T-helper 2 cell treated with Interferon-gamma antibody and Interleukin-4, amounts not matched to agents 5 μg/mL and 100 μg/mL, for 36 hours (primary cell): ENCODE results near the gene KRAS.

Source experiments
- DNase-seq: peaks from one replicate; pipeline ENCODE4 v3.0.0; 2021; ENCODE audit warnings: low spot score
- H3K27ac Mint-ChIP-seq: one replicate; pipeline ENCODE4 v1.8.0; 2021; ENCODE audit warnings: mild to moderate bottlenecking, mixed read lengths
- H3K27me3 Mint-ChIP-seq: one replicate; pipeline ENCODE4 v1.8.0; 2021; ENCODE audit warnings: low read depth, mixed read lengths
- H3K36me3 Mint-ChIP-seq: one replicate; pipeline ENCODE4 v1.8.0; 2021; ENCODE audit warnings: low read depth, mixed read lengths
- H3K4me1 Mint-ChIP-seq: one replicate; pipeline ENCODE4 v1.8.0; 2021; ENCODE audit warnings: low read depth, mixed read lengths
- H3K4me3 Mint-ChIP-seq: one replicate; pipeline ENCODE4 v1.8.0; 2022; ENCODE audit warnings: mild to moderate bottlenecking, moderate library complexity, mixed read lengths
- H3K9me3 Mint-ChIP-seq: one replicate; pipeline ENCODE4 v1.8.0; 2021; ENCODE audit warnings: mixed read lengths

Gene KRAS

GRCh38 chr12:25197608-25198007, 53.1 kb downstream of the KRAS start:
- Mint-ChIP-seq H3K4me3 (no peak overlapping the region), H3K36me3 (peaks cover 10% of the 10 kb centered on the region), H3K27ac (no peak overlapping the region), H3K4me1 (peaks cover 16% of the 10 kb centered on the region), H3K27me3 (no peaks in the 10 kb centered on the region), H3K9me3 (no peaks in the 10 kb centered on the region)
- DNase-seq: no peak

- Mint-ChIP-seq H3K36me3 (no peaks in the 10 kb centered on the region), H3K4me3 (peak within 1 kb of the TSS; percentile 99), H3K27ac (peak within 1 kb of the TSS; percentile 93), H3K27me3 (peaks cover 4% of the 10 kb centered on the region), H3K4me1 (peaks cover 16% of the 10 kb centered on the region), H3K9me3 (no peaks in the 10 kb centered on the region)
- peak; percentile 92 for DNase-seq
These were observed 55.4 kb downstream of the KRAS start, which contains the start of the genes DNAI7 and ETFRF1 for GRCh38 chr12:25195056-25195971. Gene DNAI7, minus strand, starts transcription at chr12:25195160. Its CDS starts 82 bp downstream, at chr12:25195078. Gene ETFRF1, plus strand, starts transcription at chr12:25195237. Its CDS starts 8,720 bp downstream, at chr12:25203957.

GRCh38 chr12:25194722-25195055, 56.0 kb downstream of the KRAS start:
- peak overlapping the region; percentile 99 for H3K4me3 Mint-ChIP-seq
- peak overlapping the region; percentile 93 for H3K27ac Mint-ChIP-seq
- DNase-seq: no peak
- H3K9me3 Mint-ChIP-seq: no peaks in the 10 kb centered on the region
- H3K36me3 Mint-ChIP-seq: no peaks in the 10 kb centered on the region
- H3K4me1 Mint-ChIP-seq: peaks cover 16% of the 10 kb centered on the region
- H3K27me3 Mint-ChIP-seq: peaks cover 4% of the 10 kb centered on the region

- no peak for DNase-seq
- peaks cover 4% of the 10 kb centered on the region for H3K27me3 Mint-ChIP-seq
- H3K36me3 Mint-ChIP-seq: no peaks in the 10 kb centered on the region
- no peaks in the 10 kb centered on the region for H3K9me3 Mint-ChIP-seq
- H3K27ac Mint-ChIP-seq: peak overlapping the region; percentile 93
- H3K4me3 Mint-ChIP-seq: peak overlapping the region; percentile 99
- H3K4me1 Mint-ChIP-seq: peaks cover 16% of the 10 kb centered on the region
These were observed 56.5 kb downstream of the KRAS start for GRCh38 chr12:25194214-25194613.

GRCh38 chr12:25190793-25191192, 59.9 kb downstream of the KRAS start:
- DNase-seq: no peak
- H3K36me3 Mint-ChIP-seq: no peaks in the 10 kb centered on the region
- no peaks in the 10 kb centered on the region for H3K9me3 Mint-ChIP-seq
- no peak overlapping the region for H3K27ac Mint-ChIP-seq
- no peak overlapping the region for H3K4me3 Mint-ChIP-seq
- H3K27me3 Mint-ChIP-seq: peaks cover 4% of the 10 kb centered on the region
- H3K4me1 Mint-ChIP-seq: peaks cover 30% of the 10 kb centered on the region

- H3K4me3 Mint-ChIP-seq: no peak overlapping the region
- no peaks in the 10 kb centered on the region for H3K36me3 Mint-ChIP-seq
- no peaks in the 10 kb centered on the region for H3K9me3 Mint-ChIP-seq
- peaks cover 4% of the 10 kb centered on the region for H3K27me3 Mint-ChIP-seq
- H3K4me1 Mint-ChIP-seq: peaks cover 22% of the 10 kb centered on the region
- no peak for DNase-seq
- no peak overlapping the region for H3K27ac Mint-ChIP-seq
These were observed 61.1 kb downstream of the KRAS start for GRCh38 chr12:25189656-25190055.

- Mint-ChIP-seq H3K4me3 (no peak overlapping the region), H3K27ac (no peak overlapping the region), H3K4me1 (peaks cover 16% of the 10 kb centered on the region), H3K36me3 (no peaks in the 10 kb centered on the region), H3K27me3 (peaks cover 10% of the 10 kb centered on the region), H3K9me3 (no peaks in the 10 kb centered on the region)
- no peak for DNase-seq
These were observed 62.9 kb downstream of the KRAS start for GRCh38 chr12:25187781-25188180.

- no peak for DNase-seq
- Mint-ChIP-seq H3K27ac (peak overlapping the region; percentile 27), H3K4me1 (peaks cover 16% of the 10 kb centered on the region), H3K9me3 (no peaks in the 10 kb centered on the region), H3K27me3 (peaks cover 10% of the 10 kb centered on the region), H3K36me3 (no peaks in the 10 kb centered on the region), H3K4me3 (peak overlapping the region; percentile 49)
These were observed 63.8 kb downstream of the KRAS start for GRCh38 chr12:25186788-25187402.

GRCh38 chr12:25186038-25186787, 64.5 kb downstream of the KRAS start:
- H3K9me3 Mint-ChIP-seq: no peaks in the 10 kb centered on the region
- no peaks in the 10 kb centered on the region for H3K36me3 Mint-ChIP-seq
- H3K4me3 Mint-ChIP-seq: peak overlapping the region; percentile 58
- DNase-seq: no peak
- peak overlapping the region; percentile 49 for H3K27ac Mint-ChIP-seq
- H3K4me1 Mint-ChIP-seq: peaks cover 16% of the 10 kb centered on the region
- peaks cover 10% of the 10 kb centered on the region for H3K27me3 Mint-ChIP-seq

GRCh38 chr12:25184132-25184531, 66.6 kb downstream of the KRAS start:
- Mint-ChIP-seq H3K4me1 (peaks cover 16% of the 10 kb centered on the region), H3K27ac (no peak overlapping the region), H3K36me3 (no peaks in the 10 kb centered on the region), H3K9me3 (peaks cover 4% of the 10 kb centered on the region), H3K4me3 (no peak overlapping the region), H3K27me3 (peaks cover 21% of the 10 kb centered on the region)
- no peak for DNase-seq

- DNase-seq: no peak
- Mint-ChIP-seq H3K4me1 (peaks cover 12% of the 10 kb centered on the region), H3K27ac (no peak overlapping the region), H3K36me3 (no peaks in the 10 kb centered on the region), H3K27me3 (peaks cover 21% of the 10 kb centered on the region), H3K9me3 (peaks cover 4% of the 10 kb centered on the region), H3K4me3 (no peak overlapping the region)
These were observed 68.0 kb downstream of the KRAS start for GRCh38 chr12:25182765-25183164.

GRCh38 chr12:25162866-25163265, 87.9 kb downstream of the KRAS start:
- Mint-ChIP-seq H3K4me3 (no peak overlapping the region), H3K36me3 (no peaks in the 10 kb centered on the region), H3K9me3 (no peaks in the 10 kb centered on the region), H3K4me1 (no peaks in the 10 kb centered on the region), H3K27me3 (peaks cover 12% of the 10 kb centered on the region), H3K27ac (no peak overlapping the region)
- no peak for DNase-seq

GRCh38 chr12:25156061-25156460, 94.7 kb downstream of the KRAS start:
- Mint-ChIP-seq H3K27me3 (peaks cover 12% of the 10 kb centered on the region), H3K9me3 (no peaks in the 10 kb centered on the region), H3K27ac (no peak overlapping the region), H3K4me3 (no peak overlapping the region), H3K4me1 (peaks cover 2% of the 10 kb centered on the region), H3K36me3 (no peaks in the 10 kb centered on the region)
- no peak for DNase-seq
